Stomach (tissue), 4 donors: ENCODE measurements around the gene TMTC2.

Experiments
- EP300 ChIP-seq: sonication (generic); formaldehyde crosslinking; IDR thresholded peaks from one replicate; pipeline ENCODE4 v1.6.1; 2017; ENCODE audit warnings: antibody characterized with exemption
- POLR2A ChIP-seq, 4 donors: fragments of 450-650 bp; IDR thresholded peaks; one replicate each; pipeline ENCODE4 v1.6.1; 2016; ENCODE audit warnings: antibody characterized with exemption in 4 of 4, control low read depth in 2 of 4, mild to moderate bottlenecking in 1 of 4, moderate library complexity in 1 of 4
- POLR2AphosphoS5 ChIP-seq, 3 donors: sonication (generic); formaldehyde crosslinking; IDR thresholded peaks; one replicate each; pipeline ENCODE4 v1.6.1; 2016; ENCODE audit warnings: antibody characterized with exemption in 3 of 3
- TF ChIP-seq, protein P1 (sequence below), 7 experiments: fragments of 450-650 bp in 4 of 7; fragments of 200-600 bp in 3 of 7; sonication (generic) in 3 of 7; IDR thresholded peaks; one replicate each; pipeline ENCODE4 v1.5.1; 2016 to 2019; ENCODE audit warnings: antibody characterized with exemption in 7 of 7, control low read depth in 2 of 7, mild to moderate bottlenecking in 1 of 7

DNA sequence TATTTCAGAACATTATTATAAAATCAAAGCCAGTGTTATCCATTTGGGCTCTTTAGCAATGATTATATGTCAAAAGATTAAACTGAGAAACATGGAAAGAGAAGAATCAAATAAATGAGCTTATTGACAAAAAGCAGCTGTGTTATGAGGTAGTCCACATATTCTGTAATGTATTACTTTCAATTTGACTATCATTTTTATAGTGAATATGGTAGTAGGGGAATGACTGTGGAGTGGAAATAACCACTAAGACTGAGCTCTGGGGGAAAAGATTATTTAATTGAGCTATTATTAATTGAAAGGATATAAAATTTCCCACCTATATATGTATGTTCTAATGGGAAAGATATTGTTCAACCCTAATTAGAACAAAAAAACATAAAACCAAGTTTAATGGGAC is 381.3 kb downstream of the TMTC2 start:
- TF ChIP-seq EP300 (no peak), POLR2A (IDR thresholded peaks at IDR 0.05) (no peak), POLR2AphosphoS5 (IDR thresholded peaks at IDR 0.05) (no peak)
- TF ChIP-seq, protein P1, sequence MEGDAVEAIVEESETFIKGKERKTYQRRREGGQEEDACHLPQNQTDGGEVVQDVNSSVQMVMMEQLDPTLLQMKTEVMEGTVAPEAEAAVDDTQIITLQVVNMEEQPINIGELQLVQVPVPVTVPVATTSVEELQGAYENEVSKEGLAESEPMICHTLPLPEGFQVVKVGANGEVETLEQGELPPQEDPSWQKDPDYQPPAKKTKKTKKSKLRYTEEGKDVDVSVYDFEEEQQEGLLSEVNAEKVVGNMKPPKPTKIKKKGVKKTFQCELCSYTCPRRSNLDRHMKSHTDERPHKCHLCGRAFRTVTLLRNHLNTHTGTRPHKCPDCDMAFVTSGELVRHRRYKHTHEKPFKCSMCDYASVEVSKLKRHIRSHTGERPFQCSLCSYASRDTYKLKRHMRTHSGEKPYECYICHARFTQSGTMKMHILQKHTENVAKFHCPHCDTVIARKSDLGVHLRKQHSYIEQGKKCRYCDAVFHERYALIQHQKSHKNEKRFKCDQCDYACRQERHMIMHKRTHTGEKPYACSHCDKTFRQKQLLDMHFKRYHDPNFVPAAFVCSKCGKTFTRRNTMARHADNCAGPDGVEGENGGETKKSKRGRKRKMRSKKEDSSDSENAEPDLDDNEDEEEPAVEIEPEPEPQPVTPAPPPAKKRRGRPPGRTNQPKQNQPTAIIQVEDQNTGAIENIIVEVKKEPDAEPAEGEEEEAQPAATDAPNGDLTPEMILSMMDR (IDR thresholded peaks at IDR 0.05), result no peak
